Body of pancreas (tissue), 4 donors: Measurements from ENCODE around the gene PHLDA2. TPM values are rescaled to one million over a fixed set of nuclear protein-coding genes. Genes with fewer than 3 reads are reported as not detected.
"Not testable (repeated sequence)": the region's sequence is repeated elsewhere in the genome, so short reads cannot be mapped to it uniquely, and the experiment has no call there.

Experiments
- ATAC-seq: fragments of 150-250 bp; one replicate; pipeline ENCODE4 v1.9.1; 2016
- DNase-seq, 4 donors: peaks; one replicate each; pipeline ENCODE4 v3.0.0-alpha.2; 2019
- H3K27ac ChIP-seq, 4 donors: fragments of 200-600 bp; sonication (generic); 1 replicate in 3 of 4; 2 replicates in 1 of 4; pipeline versions ENCODE4 v1.5.1 to v1.6.1; 2016 to 2019; ENCODE audit warnings: mild to moderate bottlenecking in 1 of 4, mixed read lengths in 1 of 4, moderate library complexity in 1 of 4
- H3K27me3 ChIP-seq, 2 donors: fragments of 200-600 bp; sonication (generic); one replicate each; pipeline ENCODE4 v1.6.0; 2016; ENCODE audit warnings: mild to moderate bottlenecking in 1 of 2
- H3K36me3 ChIP-seq, 2 donors: fragments of 200-600 bp; sonication (generic); replicated peaks in 1 of 2; 2 replicates each; pipeline ENCODE4 v1.5.1; 2016; ENCODE audit warnings: low read depth in 2 of 2; ENCODE audit not compliant: insufficient read depth in 1 of 2
- H3K4me1 ChIP-seq: fragments of 200-600 bp; sonication (generic); one replicate; pipeline ENCODE4 v1.6.0; 2016
- H3K4me3 ChIP-seq, 2 donors: fragments of 200-600 bp; sonication (generic); 1 replicate in 1 of 2; 2 replicates in 1 of 2; pipeline ENCODE4 v1.5.1; 2016 to 2019
- H3K9me3 ChIP-seq, 3 donors: fragments of 200-600 bp; sonication (generic); 1 replicate in 2 of 3; 2 replicates in 1 of 3; pipeline ENCODE4 v1.5.1; 2016
- CTCF ChIP-seq, 7 experiments: fragments of 450-650 bp in 4 of 7; fragments of 200-600 bp in 3 of 7; sonication (generic) in 3 of 7; IDR thresholded peaks; one replicate each; pipeline ENCODE4 v1.5.1; 2016 to 2019; ENCODE audit warnings: antibody characterized with exemption in 7 of 7
- POLR2A ChIP-seq, 3 donors: fragments of 450-650 bp; IDR thresholded peaks; one replicate each; pipeline ENCODE4 v1.6.1; 2016; ENCODE audit warnings: antibody characterized with exemption in 3 of 3, mild to moderate bottlenecking in 2 of 3
- WGBS, 2 donors: methylation state at CpG; one replicate each; pipeline ENCODE4 v1.1.5; 2017; 5-methylcytosine and 5-hydroxymethylcytosine counted together
- intact Hi-C: fragments of 100-400 bp; cut with DNase I; formaldehyde crosslinking; loops from one replicate; pipeline ENCODE4 v1.15.1; 2023
- total RNA-seq, 2 donors: library from RNA; depleted of rRNA; stranded (reverse); fragments of >200 nt; gene quantifications; one replicate each; pipeline ENCODE4 v1.1.0, GENCODE V29; 2016

Gene PHLDA2
- total RNA-seq, 2 donors from 2014 or later = 4.2 TPM; not detected in 1

- DNase-seq (no peak), ATAC-seq (no peak)
- intact Hi-C loops = no loop called here
- peaks cover 31% of the 10 kb centered on the region for H3K4me1 ChIP-seq
- no peaks in the 10 kb centered on the region for H3K9me3 ChIP-seq
- H3K27ac ChIP-seq = no peak overlapping the region
- no peaks in the 10 kb centered on the region for H3K27me3 ChIP-seq
- no peaks in the 10 kb centered on the region for H3K36me3 ChIP-seq
- H3K4me3 ChIP-seq = no peak overlapping the region
- TF ChIP-seq CTCF (IDR thresholded peaks at IDR 0.05) (no peak), POLR2A (IDR thresholded peaks at IDR 0.05) (no peak)
- WGBS, 2 donors = 97 to 100% methylated on average over 1 to 13 of the region's 14 CpGs
Measured at GRCh38 chr11:2908130-2908529, 21.1 kb downstream of the PHLDA2 start.

- H3K9me3 ChIP-seq, DNase-seq, H3K36me3 ChIP-seq, H3K27me3 ChIP-seq, intact Hi-C loops, H3K27ac ChIP-seq, ATAC-seq, H3K4me3 ChIP-seq: not testable (repeated sequence)
- 82 to 83% methylated on average over 7 of the region's 7 CpGs for WGBS, 2 donors
- H3K4me1 ChIP-seq = peaks cover 17% of the 10 kb centered on the region
Measured at GRCh38 chr11:2905299-2905698, 23.9 kb downstream of the PHLDA2 start.

GRCh38 chr11:2904153-2905052 lies 24.8 kb downstream of the PHLDA2 start:
- no peak overlapping the region for H3K27ac ChIP-seq
- DNase-seq (no peak), ATAC-seq (no peak)
- no peak overlapping the region for H3K4me3 ChIP-seq
- no peaks in the 10 kb centered on the region for H3K27me3 ChIP-seq
- H3K4me1 ChIP-seq = peaks cover 17% of the 10 kb centered on the region
- no peaks in the 10 kb centered on the region for H3K36me3 ChIP-seq
- no peaks in the 10 kb centered on the region for H3K9me3 ChIP-seq
- WGBS, 2 donors = 82 to 92% methylated on average over 16 to 20 of the region's 21 CpGs
- TF ChIP-seq CTCF (IDR thresholded peaks at IDR 0.05) = no peak
- TF ChIP-seq POLR2A (IDR thresholded peaks at IDR 0.05) = no peak
- intact Hi-C loops = no loop called here

- intact Hi-C loops = no loop called here
- no peak for TF ChIP-seq CTCF (IDR thresholded peaks at IDR 0.05)
- TF ChIP-seq POLR2A (IDR thresholded peaks at IDR 0.05) = no peak
- ATAC-seq = no peak
- DNase-seq = no peak
- no peak overlapping the region for H3K27ac ChIP-seq
- no peaks in the 10 kb centered on the region for H3K36me3 ChIP-seq
- 73 to 95% methylated on average over 7 of the region's 7 CpGs for WGBS, 2 donors
- H3K4me3 ChIP-seq = no peak overlapping the region
- H3K9me3 ChIP-seq = no peaks in the 10 kb centered on the region
- peaks cover 17% of the 10 kb centered on the region for H3K4me1 ChIP-seq
- H3K27me3 ChIP-seq = no peaks in the 10 kb centered on the region
Measured at GRCh38 chr11:2903672-2904011, 25.6 kb downstream of the PHLDA2 start.

GRCh38 chr11:2902784-2903671 lies 26.2 kb downstream of the PHLDA2 start:
- Histone ChIP-seq H3K4me3 (no peak overlapping the region), H3K27me3 (no peaks in the 10 kb centered on the region), H3K27ac (peak overlapping the region in 3 of 4 donors; percentile 66 to 80 (median 78)), H3K4me1 (peaks cover 17% of the 10 kb centered on the region), H3K36me3 (no peaks in the 10 kb centered on the region), H3K9me3 (no peaks in the 10 kb centered on the region)
- no peak for ATAC-seq
- intact Hi-C loops = no loop called here
- WGBS, 2 donors = 82 to 90% methylated on average over 13 to 23 of the region's 23 CpGs
- DNase-seq = peak in 2 of 4 donors; percentile 58 to 70
- TF ChIP-seq CTCF (IDR thresholded peaks at IDR 0.05) = no peak
- TF ChIP-seq POLR2A (IDR thresholded peaks at IDR 0.05) = no peak
